Gastrocnemius medialis (tissue), 4 donors: Measurements from ENCODE around the gene C11orf91.

ENCODE experiments used
- POLR2A ChIP-seq, 2 donors: fragments of 450-650 bp; IDR thresholded peaks; one replicate each; pipeline ENCODE4 v1.6.1; 2017; ENCODE audit warnings: antibody characterized with exemption in 2 of 2, mild to moderate bottlenecking in 2 of 2, moderate library complexity in 2 of 2
- TF ChIP-seq, protein P1 (sequence below), 5 experiments: fragments of 450-650 bp in 3 of 5; fragments of 200-600 bp in 2 of 5; sonication (generic) in 2 of 5; IDR thresholded peaks in 4 of 5; conservative IDR thresholded peaks in 1 of 5; 1 replicate in 4 of 5; 2 replicates in 1 of 5; pipeline ENCODE4 v1.5.1; 2016 to 2019; ENCODE audit warnings: antibody characterized with exemption in 5 of 5, mild to moderate bottlenecking in 3 of 5, moderate library complexity in 3 of 5

DNA sequence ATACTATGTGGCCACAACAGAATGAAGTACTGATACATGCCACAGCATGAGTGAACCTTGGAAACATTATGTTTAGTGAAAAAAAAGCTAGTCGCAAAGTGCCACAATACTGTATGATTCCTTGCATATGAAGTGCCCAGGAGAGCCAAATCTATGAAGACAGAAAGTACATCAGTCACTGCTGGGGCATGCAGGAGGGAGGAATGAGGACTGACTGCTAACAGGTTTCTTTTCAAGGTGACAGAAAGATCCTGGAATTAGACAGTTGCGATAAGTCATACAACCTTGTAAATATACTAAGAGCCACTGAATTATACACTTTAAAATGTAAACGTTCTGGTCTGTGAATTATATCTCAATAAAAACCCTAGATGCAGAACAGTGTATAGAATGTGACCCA is 11.8 kb upstream of the C11orf91 start:
- TF ChIP-seq, protein P1, sequence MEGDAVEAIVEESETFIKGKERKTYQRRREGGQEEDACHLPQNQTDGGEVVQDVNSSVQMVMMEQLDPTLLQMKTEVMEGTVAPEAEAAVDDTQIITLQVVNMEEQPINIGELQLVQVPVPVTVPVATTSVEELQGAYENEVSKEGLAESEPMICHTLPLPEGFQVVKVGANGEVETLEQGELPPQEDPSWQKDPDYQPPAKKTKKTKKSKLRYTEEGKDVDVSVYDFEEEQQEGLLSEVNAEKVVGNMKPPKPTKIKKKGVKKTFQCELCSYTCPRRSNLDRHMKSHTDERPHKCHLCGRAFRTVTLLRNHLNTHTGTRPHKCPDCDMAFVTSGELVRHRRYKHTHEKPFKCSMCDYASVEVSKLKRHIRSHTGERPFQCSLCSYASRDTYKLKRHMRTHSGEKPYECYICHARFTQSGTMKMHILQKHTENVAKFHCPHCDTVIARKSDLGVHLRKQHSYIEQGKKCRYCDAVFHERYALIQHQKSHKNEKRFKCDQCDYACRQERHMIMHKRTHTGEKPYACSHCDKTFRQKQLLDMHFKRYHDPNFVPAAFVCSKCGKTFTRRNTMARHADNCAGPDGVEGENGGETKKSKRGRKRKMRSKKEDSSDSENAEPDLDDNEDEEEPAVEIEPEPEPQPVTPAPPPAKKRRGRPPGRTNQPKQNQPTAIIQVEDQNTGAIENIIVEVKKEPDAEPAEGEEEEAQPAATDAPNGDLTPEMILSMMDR (IDR thresholded peaks at IDR 0.05 in 4 of 5, conservative IDR thresholded peaks at IDR 0.05 in 1 of 5), result no peak
- TF ChIP-seq POLR2A (IDR thresholded peaks at IDR 0.05), result no peak
